H1 (cell line): ENCODE measurements around the gene TMEM203.
A peak's percentile ranks its signal among the peaks of the same experiment; 100 is the strongest.

ENCODE experiments used
- POLR2A ChIP-seq, 2 experiments: IDR thresholded peaks; 1 replicate in 1 of 2; 2 replicates in 1 of 2; pipeline ENCODE4 v1.6.1; 2011; ENCODE audit warnings: low read depth in 2 of 2, low read length in 2 of 2, mild to moderate bottlenecking in 2 of 2; ENCODE audit errors: control extremely low read depth in 1 of 2
- TF ChIP-seq, protein P1 (sequence below), 3 experiments: IDR thresholded peaks; 1 replicate in 2 of 3; 2 replicates in 1 of 3; pipeline versions ENCODE4 v1.5.1 to v1.6.1; 2011; ENCODE audit warnings: low read length in 3 of 3, mild to moderate bottlenecking in 3 of 3, inconsistent platforms in 2 of 3, low read depth in 1 of 3, moderate library complexity in 1 of 3; ENCODE audit not compliant: insufficient read depth in 1 of 3; ENCODE audit errors: control extremely low read depth in 1 of 3

DNA sequence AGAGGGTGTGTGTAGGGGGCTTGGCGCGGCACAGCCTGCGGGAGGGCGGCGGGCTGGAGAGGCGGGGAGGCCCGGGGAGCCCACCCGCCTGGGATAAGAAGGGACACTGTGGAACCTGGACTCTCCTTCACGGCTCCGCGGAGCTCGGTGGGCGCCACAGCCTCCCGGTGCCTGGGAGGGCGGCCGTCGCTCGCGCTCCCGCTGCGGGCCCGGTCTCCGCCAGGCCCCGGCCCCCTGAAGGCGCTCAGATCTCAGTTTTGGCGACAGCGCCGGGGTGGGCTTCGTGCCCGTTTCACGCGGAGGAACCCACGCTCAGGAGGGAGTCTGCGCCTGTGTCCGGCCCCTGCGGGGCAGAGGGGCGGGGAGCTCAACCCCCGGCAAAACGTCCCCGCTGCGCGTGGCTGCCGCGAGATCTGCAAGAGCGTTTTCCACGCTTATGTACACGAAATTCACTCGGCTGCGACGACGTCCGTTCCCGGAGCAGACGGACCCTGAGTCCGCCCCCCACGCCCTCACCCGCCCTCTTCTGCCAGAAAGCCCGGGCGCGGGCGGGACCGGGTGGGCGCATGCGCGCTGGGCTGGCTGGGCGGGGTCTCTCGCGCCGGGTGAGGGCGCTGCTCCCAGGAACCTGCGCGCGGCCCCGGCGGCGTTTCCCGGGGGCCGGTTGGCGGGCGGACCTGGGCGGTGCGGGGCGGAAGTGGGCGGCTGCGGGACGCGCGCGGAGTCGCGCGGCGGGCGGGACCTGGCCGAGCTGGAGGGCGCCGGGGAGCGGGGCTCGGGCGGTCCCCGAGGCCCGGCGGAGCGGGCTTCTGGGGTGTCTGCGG, 49.4 kb upstream of the TMEM203 start, which contains the start of gene NELFB:
- TF ChIP-seq, protein P1, sequence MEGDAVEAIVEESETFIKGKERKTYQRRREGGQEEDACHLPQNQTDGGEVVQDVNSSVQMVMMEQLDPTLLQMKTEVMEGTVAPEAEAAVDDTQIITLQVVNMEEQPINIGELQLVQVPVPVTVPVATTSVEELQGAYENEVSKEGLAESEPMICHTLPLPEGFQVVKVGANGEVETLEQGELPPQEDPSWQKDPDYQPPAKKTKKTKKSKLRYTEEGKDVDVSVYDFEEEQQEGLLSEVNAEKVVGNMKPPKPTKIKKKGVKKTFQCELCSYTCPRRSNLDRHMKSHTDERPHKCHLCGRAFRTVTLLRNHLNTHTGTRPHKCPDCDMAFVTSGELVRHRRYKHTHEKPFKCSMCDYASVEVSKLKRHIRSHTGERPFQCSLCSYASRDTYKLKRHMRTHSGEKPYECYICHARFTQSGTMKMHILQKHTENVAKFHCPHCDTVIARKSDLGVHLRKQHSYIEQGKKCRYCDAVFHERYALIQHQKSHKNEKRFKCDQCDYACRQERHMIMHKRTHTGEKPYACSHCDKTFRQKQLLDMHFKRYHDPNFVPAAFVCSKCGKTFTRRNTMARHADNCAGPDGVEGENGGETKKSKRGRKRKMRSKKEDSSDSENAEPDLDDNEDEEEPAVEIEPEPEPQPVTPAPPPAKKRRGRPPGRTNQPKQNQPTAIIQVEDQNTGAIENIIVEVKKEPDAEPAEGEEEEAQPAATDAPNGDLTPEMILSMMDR (IDR thresholded peaks at IDR 0.05; ENCODE audit: control extremely low read depth in 1 of 3, insufficient read depth in 1 of 3, low read depth in 1 of 3, low read length in 3 of 3) = peak in 1 of 3 experiments; percentile 2; a peak in 1 of 4 replicates
- TF ChIP-seq POLR2A (IDR thresholded peaks at IDR 0.05; ENCODE audit: control extremely low read depth in 1 of 2, low read depth in 2 of 2, low read length in 2 of 2) = peak in 1 of 2 experiments; percentile 43; a peak in 1 of 3 replicates
